ENCODE data around the gene STARD9. TPM values are rescaled to one million over a fixed set of nuclear protein-coding genes. Genes with fewer than 3 reads are reported as not detected.

Gene STARD9
- total and polyA plus RNA-seq, 2 of the 4 experiments (the other 2 are of a cell fraction): 2.0 to 3.2 TPM

- H3K14ac ChIP-seq (replicated peaks; ENCODE audit: low read depth, low read length): no peak overlapping the region
- WGBS, 2 experiments (ENCODE audit: extremely low coverage in 2 of 2, insufficient read length in 1 of 2): no CpG with 5 or more reads among the region's 1 CpG
- dilution Hi-C loops (cut with HindIII; ENCODE audit: low sequenced_read_pairs, unreplicated experiment) (no loop called here), in situ Hi-C loops (cut with MboI; ENCODE audit: low sequenced_read_pairs) (no loop called here), intact Hi-C loops (cut with micrococcal nuclease) (loop anchor here (5.0 kb wide), 1 partner anchor 35 kb away; no protein-coding TSS in a partner anchor)
- no peaks in the 10 kb centered on the region for H3K9me1 ChIP-seq (ENCODE audit: insufficient read depth, low read length)
- H3K4me1 ChIP-seq (ENCODE audit: control insufficient read depth, insufficient read depth, low read length): no peaks in the 10 kb centered on the region
- H3K18ac ChIP-seq (ENCODE audit: low read depth, low read length): no peak overlapping the region
- H4K91ac ChIP-seq (ENCODE audit: insufficient read depth, low read depth, low read length): no peak overlapping the region
- H3K36me3 ChIP-seq (ENCODE audit: control insufficient read depth, insufficient read depth, low read length): no peaks in the 10 kb centered on the region; the same call in 1 of the 2 replicates
- H3K79me1 ChIP-seq (ENCODE audit: low read depth in 1 of 2, low read length in 2 of 2): peaks cover 5 to 19% of the 10 kb centered on the region in 2 experiments; a peak in 3 of 4 replicates
- no peak for TF ChIP-seq RFX5 (IDR thresholded peaks at IDR 0.05; ENCODE audit: low read depth, low read length)
- no peak for TF ChIP-seq RAD21 (IDR thresholded peaks at IDR 0.05; ENCODE audit: low read length)
- TF ChIP-seq FOS (IDR thresholded peaks at IDR 0.05; ENCODE audit: low read depth, low read length): no peak
- TF ChIP-seq BHLHE40 (IDR thresholded peaks at IDR 0.05; ENCODE audit: low read depth, low read length): no peak
- no peak for TF ChIP-seq MAZ (IDR thresholded peaks at IDR 0.05; ENCODE audit: borderline replicate concordance, low read depth, low read length)
- TF ChIP-seq NFE2L2 (IDR thresholded peaks at IDR 0.05; ENCODE audit: low read depth, low read length): no peak
- TF ChIP-seq MAFK (IDR thresholded peaks at IDR 0.05; ENCODE audit: low read depth, low read length): no peak
- TF ChIP-seq RCOR1 (IDR thresholded peaks at IDR 0.05; ENCODE audit: insufficient replicate concordance, low read length): no peak
- TF ChIP-seq ELK1 (IDR thresholded peaks at IDR 0.05; ENCODE audit: borderline replicate concordance, low read depth, low read length): no peak
- TF ChIP-seq SMC3 (IDR thresholded peaks at IDR 0.05; ENCODE audit: low read depth, low read length): no peak
- H2AK9ac ChIP-seq (replicated peaks; ENCODE audit: low read depth, low read length, poor library complexity): no peak overlapping the region
- no peak overlapping the region for H3K23ac ChIP-seq (ENCODE audit: low read depth, low read length)
- no peak overlapping the region for H3K9ac ChIP-seq (ENCODE audit: low read depth, low read length)
- H3K56ac ChIP-seq (ENCODE audit: extremely low read depth, insufficient read depth, low read length): no peak overlapping the region
- POLR2A ChIA-PET (ENCODE audit: unreplicated experiment): interaction anchor here (0.5 kb wide), 1 partner anchor 62 kb away, joined by 7 read pairs; no protein-coding TSS in a partner anchor
- H2BK5ac ChIP-seq (ENCODE audit: low read depth, low read length, poor library complexity, severe bottlenecking): no peak overlapping the region
- H3K27ac ChIP-seq (ENCODE audit: insufficient read depth, low read length): no peak overlapping the region
- no TSS peak for BruUV-seq (replicated peaks)
- CTCF ChIA-PET: no interaction called here
- H4K20me1 ChIP-seq (ENCODE audit: insufficient read depth, low read length): no peaks in the 10 kb centered on the region
- H3K4me3 ChIP-seq (ENCODE audit: insufficient read depth, low read depth, low read length): no peak overlapping the region
- no peak overlapping the region for H2BK15ac ChIP-seq (ENCODE audit: low read depth, low read length)
- H2AFZ ChIP-seq (replicated peaks; ENCODE audit: low read length, poor library complexity): no peak overlapping the region
- H3K4me2 ChIP-seq (ENCODE audit: low read depth, low read length): no peak overlapping the region
- H2AK5ac ChIP-seq (ENCODE audit: low read depth, low read length): no peak overlapping the region
- ATAC-seq (ENCODE audit: low read depth): no peak
- no peak overlapping the region for H3K4ac ChIP-seq (ENCODE audit: low read depth, low read length)
- peaks cover 2% of the 10 kb centered on the region; the same call in 1 of the 2 replicates for H3K9me3 ChIP-seq (ENCODE audit: control insufficient read depth, insufficient read depth, low read length)
- no peak overlapping the region for H4K5ac ChIP-seq (ENCODE audit: low read depth, low read length)
- H2BK120ac ChIP-seq (ENCODE audit: low read depth, low read length): no peak overlapping the region
- H3K27me3 ChIP-seq (ENCODE audit: control insufficient read depth, insufficient read depth, low read length): no peaks in the 10 kb centered on the region
- H4K8ac ChIP-seq (ENCODE audit: low read depth in 2 of 2, low read length in 2 of 2): no peak overlapping the region
- no peak overlapping the region for H2BK20ac ChIP-seq (ENCODE audit: low read depth, low read length)
- DNase-seq: no peak
Measured at GRCh38 chr15:42632105-42632675, 56.8 kb downstream of the STARD9 start.

All from IMR-90 (cell line).